Renal cortex interstitium (tissue), 11 donors: ENCODE data around the gene EXOC7. TPM values are rescaled to one million over a fixed set of nuclear protein-coding genes. Genes with fewer than 3 reads are reported as not detected.

ENCODE experiments used
- DNase-seq, 11 donors: peaks; one replicate each; pipeline ENCODE4 v3.0.0-alpha.2; 2013; ENCODE audit warnings: low read depth in 9 of 11, low spot score in 4 of 11; ENCODE audit errors: extremely low read depth in 1 of 11
- polyA plus RNA-seq, 3 donors: library from polyadenylated mRNA; unstranded; fragments of 120-200 nt; gene quantifications; one replicate each; pipeline ENCODE4 v1.2.1, GENCODE V29; 2013; ENCODE audit not compliant: insufficient read length in 3 of 3

Gene EXOC7
- polyA plus RNA-seq, 3 donors = 150 to 184 (median 159) TPM

DNA sequence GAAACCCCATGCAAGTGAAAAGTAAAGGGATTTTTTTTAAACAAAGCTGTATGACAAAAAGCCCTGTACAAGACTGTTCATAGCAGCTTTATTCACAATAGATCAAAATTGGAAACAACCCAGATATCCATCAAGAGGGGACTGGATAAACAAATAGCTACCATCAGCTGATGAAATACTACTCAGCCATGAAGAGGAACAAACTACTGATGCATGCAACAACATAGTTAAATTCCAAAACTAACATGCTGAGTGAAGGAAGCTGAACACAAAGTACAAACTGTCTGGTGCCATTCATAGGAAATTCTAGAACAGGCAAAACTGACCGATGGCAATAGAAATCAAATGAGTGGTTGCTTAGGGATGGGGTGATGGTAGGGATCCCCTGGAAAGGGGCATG is 22.3 kb upstream of the EXOC7 start:
- no peak for DNase-seq

GRCh38 chr17:76125391-76125675 is 21.7 kb upstream of the EXOC7 start:
- DNase-seq = no peak

- no peak for DNase-seq
These were observed 21.2 kb upstream of the EXOC7 start for GRCh38 chr17:76124582-76125390.

DNA sequence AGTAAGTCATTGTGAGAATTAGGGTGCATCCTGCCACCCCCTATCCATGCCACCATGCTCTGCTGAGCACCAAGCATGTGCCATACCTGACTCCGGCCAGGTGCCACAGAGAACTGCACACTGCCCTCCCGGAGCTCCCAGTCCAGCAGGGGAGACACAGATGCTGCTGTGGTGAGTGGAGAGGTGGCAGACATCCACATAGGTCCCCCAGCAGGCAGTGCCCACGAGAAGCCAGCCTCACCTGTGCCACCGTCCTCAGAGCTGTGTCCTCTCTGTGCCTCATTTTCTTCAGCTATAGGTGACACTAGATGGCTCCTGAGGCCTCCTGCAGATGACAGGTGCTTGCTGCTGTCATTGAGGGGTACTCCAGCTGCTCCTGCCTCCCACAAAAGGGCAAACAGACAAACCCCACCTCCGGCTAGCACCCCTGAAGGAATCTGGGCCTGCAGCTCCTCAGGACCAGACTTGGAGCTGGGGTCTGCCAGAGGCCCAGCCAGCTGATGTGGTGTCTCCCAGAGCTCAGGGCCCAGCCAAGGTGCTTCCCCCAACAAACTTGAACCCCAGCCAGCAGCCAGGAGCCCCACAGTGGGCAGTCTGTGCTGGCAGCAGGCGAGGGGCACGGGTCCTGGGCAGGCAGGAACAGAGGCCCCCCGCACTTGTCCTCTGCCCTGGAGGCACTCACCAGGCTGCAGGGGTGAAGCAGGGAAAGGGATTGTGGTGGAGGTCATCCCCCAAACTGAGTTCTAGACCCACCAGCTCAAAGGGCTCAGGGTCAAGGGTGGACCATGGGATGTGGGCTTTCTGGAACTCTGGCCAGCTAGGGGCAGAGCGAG is 20.4 kb upstream of the EXOC7 start:
- DNase-seq = no peak

DNA sequence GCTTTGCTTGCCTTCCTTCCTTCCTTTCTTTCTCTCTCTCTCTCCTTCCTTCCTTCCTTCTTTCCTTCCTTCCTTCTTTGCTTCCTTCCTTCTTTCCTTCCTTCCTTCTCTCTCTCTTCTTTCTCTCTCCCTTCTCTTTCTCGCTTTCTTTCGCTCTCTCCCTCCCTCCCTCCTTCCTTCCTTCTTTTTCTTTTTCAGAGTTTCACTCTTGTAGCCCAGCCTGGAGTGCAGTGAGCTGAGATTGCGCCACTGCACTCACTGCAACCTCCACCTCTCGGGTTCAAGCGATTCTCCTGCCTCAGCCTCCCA is 19.6 kb upstream of the EXOC7 start:
- no peak for DNase-seq

- DNase-seq = no peak
These were observed 19.0 kb upstream of the EXOC7 start for GRCh38 chr17:76122431-76123190.

DNA sequence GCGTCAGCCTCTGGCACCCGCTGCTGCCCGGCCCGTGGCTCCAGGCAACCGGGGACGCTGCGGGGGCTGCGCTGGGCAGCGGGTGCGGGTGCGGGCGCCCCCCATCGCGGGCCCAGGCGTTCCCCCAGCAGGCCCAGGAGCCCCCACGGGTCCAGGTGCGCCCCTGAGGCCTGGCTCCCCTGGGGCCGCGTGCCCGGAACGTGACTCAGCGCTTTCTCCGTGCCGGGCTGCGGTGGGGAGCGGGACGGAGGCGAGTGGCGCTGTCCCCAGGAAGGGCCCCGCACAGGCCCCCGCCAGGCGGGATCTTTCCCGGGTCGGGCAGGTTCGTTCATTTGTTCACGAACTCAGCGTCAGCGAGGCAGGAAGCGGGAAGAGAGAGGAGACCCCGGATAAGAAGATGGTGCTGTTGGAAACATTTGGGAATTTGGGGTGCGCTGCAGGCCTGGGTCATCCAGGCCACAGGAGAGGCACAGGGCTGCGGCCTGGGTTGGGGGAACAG is 18.4 kb upstream of the EXOC7 start:
- no peak for DNase-seq

GRCh38 chr17:76120658-76121008 is 17.0 kb upstream of the EXOC7 start:
- DNase-seq = no peak

- no peak for DNase-seq
These were observed 16.1 kb upstream of the EXOC7 start for GRCh38 chr17:76119409-76120371.

DNA sequence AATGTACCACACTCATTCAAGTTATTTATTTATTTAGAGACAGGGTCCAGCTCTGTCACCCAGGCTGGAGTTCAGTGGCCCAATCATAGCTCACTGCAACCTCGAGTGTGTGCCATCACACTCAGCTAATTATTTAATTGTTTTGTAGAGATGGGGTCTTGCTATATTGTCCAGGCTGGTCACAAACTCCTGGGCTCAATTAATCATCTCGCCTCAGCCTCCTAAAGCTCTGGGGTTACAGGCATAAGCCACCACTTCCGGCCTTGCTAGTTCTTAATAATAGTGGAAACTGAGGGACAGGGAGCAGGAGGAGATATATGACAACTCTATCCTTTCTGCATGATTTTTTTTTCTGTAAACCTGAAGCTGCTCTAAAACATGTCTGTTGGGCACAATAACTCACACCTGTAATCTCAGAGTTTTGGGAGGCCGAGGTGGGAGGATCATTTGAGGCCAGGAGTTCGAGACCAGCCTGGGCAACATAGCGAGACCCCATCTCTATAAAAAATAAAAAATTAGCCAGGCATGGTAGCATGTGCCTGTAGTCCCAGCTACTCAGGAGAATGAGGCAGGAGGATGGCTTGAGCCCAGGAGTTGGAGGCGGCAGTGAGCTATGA is 11.7 kb upstream of the EXOC7 start:
- DNase-seq = no peak

DNA sequence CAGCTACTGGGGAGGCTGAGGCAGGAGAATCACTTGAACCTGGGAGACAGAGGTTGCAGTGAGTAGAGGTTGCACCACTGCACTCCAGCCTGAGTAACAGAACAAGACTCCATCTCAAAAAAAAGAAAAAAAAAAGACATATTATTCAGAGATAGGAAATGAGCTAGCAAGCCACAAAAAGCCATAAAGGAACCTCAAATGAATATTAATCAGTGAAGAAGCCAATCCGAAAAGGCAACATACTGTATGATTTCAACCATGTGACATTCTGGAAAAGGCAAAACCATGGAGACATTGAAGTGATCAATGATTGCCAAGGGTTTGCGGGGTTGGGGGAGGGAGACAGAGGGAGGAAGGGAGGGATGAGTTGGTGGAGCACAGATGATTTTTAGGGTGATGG is 8.4 kb upstream of the EXOC7 start:
- DNase-seq = no peak

GRCh38 chr17:76107509-76107908 is 3.9 kb upstream of the EXOC7 start:
- DNase-seq = no peak

GRCh38 chr17:76106703-76107102 is 3.1 kb upstream of the EXOC7 start:
- no peak for DNase-seq

DNA sequence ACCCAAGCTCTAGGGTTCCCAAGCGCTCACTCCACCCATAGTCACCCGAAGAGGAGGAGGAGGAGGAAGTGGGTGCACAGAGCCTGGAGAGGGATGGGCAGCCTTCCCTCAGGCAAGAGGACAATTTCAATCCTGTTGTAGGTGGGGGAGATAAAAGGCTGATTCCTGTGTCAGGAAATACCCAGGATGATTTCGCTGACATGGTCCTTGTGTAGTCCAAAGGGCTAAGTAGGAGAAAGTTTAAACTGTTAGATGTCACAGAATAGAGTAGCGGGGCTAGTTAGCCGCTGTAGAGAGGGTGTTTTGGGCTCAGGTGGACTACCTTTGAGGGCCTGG is 1.3 kb upstream of the EXOC7 start:
- no peak for DNase-seq

DNA sequence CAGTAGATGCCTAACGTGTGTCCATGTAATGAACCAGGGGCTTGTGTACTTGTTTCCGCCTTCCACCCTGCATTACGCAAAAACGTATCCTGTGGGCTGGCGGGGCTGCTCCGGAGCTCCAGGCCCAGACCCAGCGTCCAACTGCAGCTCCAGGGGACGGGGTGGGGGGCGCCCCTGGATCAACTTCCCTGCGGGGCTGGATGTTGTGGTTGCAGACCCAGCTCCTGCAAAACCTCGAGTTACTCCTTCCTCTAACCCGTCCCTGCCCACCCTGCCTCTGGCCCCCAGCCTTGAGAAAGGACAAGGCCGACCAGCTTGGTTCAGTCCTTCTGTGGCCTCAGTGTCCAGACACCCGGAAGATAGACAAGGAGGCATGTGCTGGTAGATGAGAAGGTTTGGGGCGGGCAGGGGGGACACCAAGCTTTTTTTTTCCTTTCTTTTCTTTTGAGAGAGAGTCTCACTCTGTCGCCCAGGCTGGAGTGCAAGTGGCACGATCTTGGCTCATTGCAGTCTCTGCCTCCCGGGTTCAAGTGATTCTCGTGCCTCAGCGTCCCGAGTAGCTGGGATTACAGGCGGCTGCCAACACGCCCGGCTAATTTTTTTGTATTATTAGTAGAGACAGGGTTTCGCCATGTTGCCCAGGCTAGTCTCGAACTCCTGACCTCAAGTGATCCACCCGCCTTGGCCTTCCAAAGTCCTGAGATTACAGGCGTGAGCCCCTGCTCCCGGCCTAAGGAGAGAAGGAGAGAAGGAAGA is 731 bp upstream of the EXOC7 start:
- no peak for DNase-seq

GRCh38 chr17:76102944-76103273 is 678 bp downstream of the EXOC7 start:
- DNase-seq = no peak

- no peak for DNase-seq
These were observed 5.8 kb downstream of the EXOC7 start for GRCh38 chr17:76097716-76098295.

DNA sequence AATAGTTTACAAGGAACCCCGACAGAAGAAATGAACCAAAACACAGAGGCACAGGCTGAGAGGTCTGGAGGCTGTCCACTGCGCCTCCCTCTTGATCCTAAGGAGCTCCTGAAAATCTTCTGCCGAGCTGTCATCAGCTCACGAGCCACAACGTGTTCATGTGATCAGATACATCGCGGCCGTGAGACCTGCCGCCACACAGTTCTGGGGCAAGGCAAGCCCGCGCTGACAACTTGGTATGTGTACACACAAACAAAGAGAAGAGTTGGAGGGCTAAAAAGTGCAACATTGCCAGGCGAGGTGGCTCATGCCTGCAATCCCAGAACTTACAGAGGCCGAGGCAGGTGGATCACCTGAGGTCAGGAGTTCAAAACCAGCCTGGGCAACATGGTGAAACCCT is 7.6 kb downstream of the EXOC7 start:
- DNase-seq = no peak
